Astrocyte (in vitro differentiated cells and primary cell): ENCODE data around the gene CAPN9.

Experiments used
- CTCF ChIP-seq: IDR thresholded peaks from 2 replicates; pipeline ENCODE4 v1.5.1; 2011; ENCODE audit warnings: low read depth, mild to moderate bottlenecking, inconsistent platforms, low read length, moderate library complexity; ENCODE audit not compliant: insufficient read depth
- EZH2 ChIP-seq: IDR thresholded peaks from 2 replicates; pipeline ENCODE4 v1.6.1; 2012; ENCODE audit warnings: mild to moderate bottlenecking, low read length, inconsistent platforms; ENCODE audit not compliant: insufficient read depth

GRCh38 chr1:230750986-230751625, 3.9 kb downstream of the CAPN9 start:
- TF ChIP-seq CTCF: no peak
- no peak for TF ChIP-seq EZH2
